GM12865 (cell line): ENCODE results near the gene COL8A1.

Source experiments
- DNase-seq: peaks from one replicate; pipeline ENCODE4 v3.0.0; 2010; ENCODE audit warnings: low read depth
- H3K4me3 ChIP-seq: 2 replicates; pipeline ENCODE4 v1.5.1; 2011; ENCODE audit warnings: mild to moderate bottlenecking, low read depth, low read length, control low read depth
- CTCF ChIP-seq: IDR thresholded peaks from 2 replicates; pipeline ENCODE4 v1.5.1; 2011; ENCODE audit warnings: low read length, control low read depth, low read depth, inconsistent platforms; ENCODE audit not compliant: insufficient read depth; ENCODE audit errors: missing control alignments

COL8A1 gene

GRCh38 chr3:99686469-99686868 lies 48.1 kb downstream of the COL8A1 start:
- no peak overlapping the region for H3K4me3 ChIP-seq
- no peak for TF ChIP-seq CTCF
- DNase-seq, result no peak

GRCh38 chr3:99686955-99687612 lies 48.7 kb downstream of the COL8A1 start:
- TF ChIP-seq CTCF, result peak; percentile 63
- H3K4me3 ChIP-seq, result no peak overlapping the region
- peak; percentile 74 for DNase-seq

- DNase-seq, result peak; percentile 67
- TF ChIP-seq CTCF, result no peak
- no peak overlapping the region for H3K4me3 ChIP-seq
These were observed 52.5 kb downstream of the COL8A1 start for GRCh38 chr3:99690761-99691369.

GRCh38 chr3:99693636-99694035 lies 55.2 kb downstream of the COL8A1 start:
- DNase-seq, result no peak
- H3K4me3 ChIP-seq, result no peak overlapping the region
- TF ChIP-seq CTCF, result no peak

GRCh38 chr3:99696497-99696896 lies 58.1 kb downstream of the COL8A1 start:
- no peak for DNase-seq
- no peak for TF ChIP-seq CTCF
- no peak overlapping the region for H3K4me3 ChIP-seq

GRCh38 chr3:99697250-99697649 lies 58.9 kb downstream of the COL8A1 start:
- no peak for TF ChIP-seq CTCF
- DNase-seq, result no peak
- no peak overlapping the region for H3K4me3 ChIP-seq

- no peak for TF ChIP-seq CTCF
- H3K4me3 ChIP-seq, result no peak overlapping the region
- no peak for DNase-seq
These were observed 60.5 kb downstream of the COL8A1 start for GRCh38 chr3:99698932-99699331.
